Cardiac fibroblast (primary cell): ENCODE measurements around the gene IDI1.
"Not testable (repeated sequence)": the region's sequence is repeated elsewhere in the genome, so short reads cannot be mapped to it uniquely, and the experiment has no call there.

ENCODE experiments used
- DNase-seq, 2 donors: peaks; one replicate each; pipeline versions ENCODE4 v3.0.0 to v3.0.0-alpha.2; 2010; ENCODE audit warnings: low read depth in 2 of 2
- H3K4me3 ChIP-seq, 2 donors: replicated peaks in 1 of 2; 1 replicate in 1 of 2; 2 replicates in 1 of 2; pipeline ENCODE4 v1.5.1; 2011; ENCODE audit warnings: low read depth in 2 of 2, low read length in 2 of 2, mild to moderate bottlenecking in 2 of 2, moderate library complexity in 1 of 2
- CTCF ChIP-seq: IDR thresholded peaks from one replicate; pipeline ENCODE4 v1.5.1; 2011; ENCODE audit warnings: low read depth, mild to moderate bottlenecking, low read length, inconsistent platforms

Gene IDI1

GRCh38 chr10:1044964-1045363 is 4.0 kb downstream of the IDI1 start:
- H3K4me3 ChIP-seq: no peak overlapping the region
- DNase-seq: no peak
- TF ChIP-seq CTCF: no peak

GRCh38 chr10:1044146-1044545 is 4.8 kb downstream of the IDI1 start:
- no peak for DNase-seq
- H3K4me3 ChIP-seq: no peak overlapping the region
- TF ChIP-seq CTCF: no peak

GRCh38 chr10:1043532-1043995 is 5.4 kb downstream of the IDI1 start:
- H3K4me3 ChIP-seq: no peak overlapping the region
- DNase-seq: no peak
- TF ChIP-seq CTCF: no peak

- no peak overlapping the region for H3K4me3 ChIP-seq
- TF ChIP-seq CTCF: no peak
- no peak for DNase-seq
Observed at GRCh38 chr10:1041514-1041913, 7.4 kb downstream of the IDI1 start.

GRCh38 chr10:1040133-1040532 is 8.8 kb downstream of the IDI1 start:
- no peak for DNase-seq
- no peak overlapping the region for H3K4me3 ChIP-seq
- no peak for TF ChIP-seq CTCF

- DNase-seq, H3K4me3 ChIP-seq: not testable (repeated sequence)
Observed at GRCh38 chr10:1038769-1039168, 10.2 kb downstream of the IDI1 start.

GRCh38 chr10:1037098-1037497 is 11.8 kb downstream of the IDI1 start:
- H3K4me3 ChIP-seq: no peak overlapping the region
- no peak for DNase-seq
- no peak for TF ChIP-seq CTCF
